Neural crest cell (in vitro differentiated cells): ENCODE data around the gene NCAPH2. TPM values are rescaled to one million over a fixed set of nuclear protein-coding genes. Genes with fewer than 3 reads are reported as not detected.
"Not testable (repeated sequence)": the region's sequence is repeated elsewhere in the genome, so short reads cannot be mapped to it uniquely, and the experiment has no call there.

Source experiments
- DNase-seq: peaks from one replicate; pipeline ENCODE4 v3.0.0; 2021; ENCODE audit warnings: low read depth, mixed read lengths, low spot score
- H3K27ac Mint-ChIP-seq: one replicate; pipeline ENCODE4 v1.8.0; 2021; ENCODE audit warnings: mild to moderate bottlenecking, mixed read lengths; ENCODE audit not compliant: unreplicated experiment
- H3K27me3 Mint-ChIP-seq: 2 replicates; pipeline ENCODE4 v1.8.0; 2021; ENCODE audit warnings: low read depth, mild to moderate bottlenecking, mixed read lengths
- H3K36me3 Mint-ChIP-seq: 2 replicates; pipeline ENCODE4 v1.8.0; 2021; ENCODE audit warnings: low read depth, mild to moderate bottlenecking, mixed read lengths
- H3K4me1 Mint-ChIP-seq: 2 replicates; pipeline ENCODE4 v1.8.0; 2021; ENCODE audit warnings: mixed read lengths
- H3K4me3 Mint-ChIP-seq: one replicate; pipeline ENCODE4 v1.8.0; 2021; ENCODE audit warnings: mild to moderate bottlenecking, mixed read lengths
- H3K9me3 Mint-ChIP-seq: 2 replicates; pipeline ENCODE4 v1.8.0; 2021; ENCODE audit warnings: mixed read lengths
- CTCF ChIP-seq: fragments of 200-600 bp; sonication (generic); conservative IDR thresholded peaks from 2 replicates; pipeline ENCODE4 v1.5.0; 2021; ENCODE audit warnings: antibody characterized with exemption, mild to moderate bottlenecking
- total RNA-seq: library from RNA; stranded (reverse); gene quantifications from 2 replicates; pipeline ENCODE4 v1.2.1, GENCODE V29; 2021

NCAPH2 gene
- total RNA-seq, 1 donor from 2014 or later = 114 TPM

GRCh38 chr22:50530877-50531545 is 23.0 kb downstream of the NCAPH2 start:
- H3K4me3 Mint-ChIP-seq = peak overlapping the region; percentile 59
- peak; percentile 43 for DNase-seq
- peaks cover 29% of the 10 kb centered on the region for H3K4me1 Mint-ChIP-seq
- H3K27ac Mint-ChIP-seq = no peak overlapping the region
- H3K9me3 Mint-ChIP-seq = no peaks in the 10 kb centered on the region
- no peak for TF ChIP-seq CTCF
- peaks cover 76% of the 10 kb centered on the region for H3K27me3 Mint-ChIP-seq
- peaks cover 3% of the 10 kb centered on the region for H3K36me3 Mint-ChIP-seq

GRCh38 chr22:50531546-50531961 is 23.5 kb downstream of the NCAPH2 start:
- Mint-ChIP-seq H3K27me3 (peaks cover 81% of the 10 kb centered on the region), H3K4me1 (peaks cover 29% of the 10 kb centered on the region), H3K36me3 (peaks cover 3% of the 10 kb centered on the region), H3K9me3 (no peaks in the 10 kb centered on the region), H3K27ac (no peak overlapping the region), H3K4me3 (no peak overlapping the region)
- TF ChIP-seq CTCF = no peak
- no peak for DNase-seq

GRCh38 chr22:50531962-50532674 is 24.1 kb downstream of the NCAPH2 start:
- no peaks in the 10 kb centered on the region for H3K9me3 Mint-ChIP-seq
- H3K36me3 Mint-ChIP-seq = peaks cover 3% of the 10 kb centered on the region
- no peak overlapping the region for H3K27ac Mint-ChIP-seq
- peak; percentile 35 for DNase-seq
- peaks cover 25% of the 10 kb centered on the region for H3K4me1 Mint-ChIP-seq
- H3K4me3 Mint-ChIP-seq = peak overlapping the region; percentile 67
- TF ChIP-seq CTCF = no peak
- peaks cover 78% of the 10 kb centered on the region for H3K27me3 Mint-ChIP-seq

- peaks cover 74% of the 10 kb centered on the region for H3K27me3 Mint-ChIP-seq
- H3K27ac Mint-ChIP-seq = no peak overlapping the region
- peak overlapping the region; percentile 67 for H3K4me3 Mint-ChIP-seq
- no peak for TF ChIP-seq CTCF
- H3K4me1 Mint-ChIP-seq = peaks cover 19% of the 10 kb centered on the region
- DNase-seq = no peak
- H3K9me3 Mint-ChIP-seq = no peaks in the 10 kb centered on the region
- H3K36me3 Mint-ChIP-seq = peaks cover 2% of the 10 kb centered on the region
Observed at GRCh38 chr22:50532824-50533796, 25.1 kb downstream of the NCAPH2 start.

GRCh38 chr22:50533856-50534711 is 26.1 kb downstream of the NCAPH2 start:
- peaks cover 19% of the 10 kb centered on the region for H3K4me1 Mint-ChIP-seq
- not testable (repeated sequence) for DNase-seq, H3K36me3 Mint-ChIP-seq, H3K9me3 Mint-ChIP-seq, H3K27ac Mint-ChIP-seq
- H3K27me3 Mint-ChIP-seq = peaks cover 65% of the 10 kb centered on the region
- H3K4me3 Mint-ChIP-seq = peak overlapping the region; percentile 69
